ENCODE data around the gene SH2D3C.

DNA sequence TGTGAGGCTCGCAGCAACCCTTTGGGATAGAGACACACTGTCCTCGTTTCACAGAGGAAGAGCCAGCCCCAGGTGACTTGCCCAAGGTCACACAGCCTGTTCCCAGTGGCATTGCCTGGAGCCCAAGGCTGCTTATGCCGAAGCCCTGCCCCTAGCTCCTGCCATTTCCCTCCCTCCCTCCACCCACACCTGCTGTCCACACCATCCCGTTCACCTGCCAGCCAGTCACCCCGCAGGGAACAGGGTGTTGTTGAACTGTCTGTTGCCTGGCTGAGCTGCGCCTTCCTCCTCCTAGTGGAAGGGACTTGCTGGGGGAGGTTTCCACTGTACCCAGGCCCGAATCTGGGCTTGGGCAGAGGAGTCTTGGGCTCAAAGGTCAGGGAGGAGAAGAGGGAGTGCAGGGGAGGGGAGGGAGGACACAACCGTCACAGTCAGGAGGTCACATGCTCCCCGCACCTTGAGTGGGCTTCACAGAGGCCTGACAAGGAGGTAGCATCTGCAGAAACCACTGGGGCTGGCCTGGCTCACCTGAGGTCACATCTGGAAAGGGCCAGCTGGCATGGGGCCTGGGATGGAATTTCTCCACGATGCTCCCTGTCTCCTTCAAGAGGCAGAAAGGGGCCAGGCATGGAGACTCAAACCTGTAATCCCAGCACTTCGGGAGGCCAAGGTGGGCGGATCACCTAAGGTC, 56.3 kb downstream of the SH2D3C start:
- TF ChIP-seq, protein P1, sequence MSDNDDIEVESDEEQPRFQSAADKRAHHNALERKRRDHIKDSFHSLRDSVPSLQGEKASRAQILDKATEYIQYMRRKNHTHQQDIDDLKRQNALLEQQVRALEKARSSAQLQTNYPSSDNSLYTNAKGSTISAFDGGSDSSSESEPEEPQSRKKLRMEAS (IDR thresholded peaks at IDR 0.05), result no peak
- TF ChIP-seq POLR2A (IDR thresholded peaks at IDR 0.05; ENCODE audit: low read length) (no peak), HDAC2 (IDR thresholded peaks at IDR 0.05) (no peak), NR3C1 (IDR thresholded peaks at IDR 0.05) (no peak), CHD2 (IDR thresholded peaks at IDR 0.05; ENCODE audit: low read length, partially characterized antibody) (no peak), EP300 (IDR thresholded peaks at IDR 0.05) (no peak), KDM1A (IDR thresholded peaks at IDR 0.05; ENCODE audit: low read depth) (no peak), JUN (IDR thresholded peaks at IDR 0.05) (no peak), RCOR1 (IDR thresholded peaks at IDR 0.05; ENCODE audit: low read depth, low read length) (no peak), CHD4 (IDR thresholded peaks at IDR 0.05; ENCODE audit: borderline replicate concordance) (no peak), MAFK (IDR thresholded peaks at IDR 0.05; ENCODE audit: partially characterized antibody) (no peak)
- TF ChIP-seq, protein P2, sequence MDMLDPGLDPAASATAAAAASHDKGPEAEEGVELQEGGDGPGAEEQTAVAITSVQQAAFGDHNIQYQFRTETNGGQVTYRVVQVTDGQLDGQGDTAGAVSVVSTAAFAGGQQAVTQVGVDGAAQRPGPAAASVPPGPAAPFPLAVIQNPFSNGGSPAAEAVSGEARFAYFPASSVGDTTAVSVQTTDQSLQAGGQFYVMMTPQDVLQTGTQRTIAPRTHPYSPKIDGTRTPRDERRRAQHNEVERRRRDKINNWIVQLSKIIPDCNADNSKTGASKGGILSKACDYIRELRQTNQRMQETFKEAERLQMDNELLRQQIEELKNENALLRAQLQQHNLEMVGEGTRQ (IDR thresholded peaks at IDR 0.05), result no peak
- TF ChIP-seq, protein P3, sequence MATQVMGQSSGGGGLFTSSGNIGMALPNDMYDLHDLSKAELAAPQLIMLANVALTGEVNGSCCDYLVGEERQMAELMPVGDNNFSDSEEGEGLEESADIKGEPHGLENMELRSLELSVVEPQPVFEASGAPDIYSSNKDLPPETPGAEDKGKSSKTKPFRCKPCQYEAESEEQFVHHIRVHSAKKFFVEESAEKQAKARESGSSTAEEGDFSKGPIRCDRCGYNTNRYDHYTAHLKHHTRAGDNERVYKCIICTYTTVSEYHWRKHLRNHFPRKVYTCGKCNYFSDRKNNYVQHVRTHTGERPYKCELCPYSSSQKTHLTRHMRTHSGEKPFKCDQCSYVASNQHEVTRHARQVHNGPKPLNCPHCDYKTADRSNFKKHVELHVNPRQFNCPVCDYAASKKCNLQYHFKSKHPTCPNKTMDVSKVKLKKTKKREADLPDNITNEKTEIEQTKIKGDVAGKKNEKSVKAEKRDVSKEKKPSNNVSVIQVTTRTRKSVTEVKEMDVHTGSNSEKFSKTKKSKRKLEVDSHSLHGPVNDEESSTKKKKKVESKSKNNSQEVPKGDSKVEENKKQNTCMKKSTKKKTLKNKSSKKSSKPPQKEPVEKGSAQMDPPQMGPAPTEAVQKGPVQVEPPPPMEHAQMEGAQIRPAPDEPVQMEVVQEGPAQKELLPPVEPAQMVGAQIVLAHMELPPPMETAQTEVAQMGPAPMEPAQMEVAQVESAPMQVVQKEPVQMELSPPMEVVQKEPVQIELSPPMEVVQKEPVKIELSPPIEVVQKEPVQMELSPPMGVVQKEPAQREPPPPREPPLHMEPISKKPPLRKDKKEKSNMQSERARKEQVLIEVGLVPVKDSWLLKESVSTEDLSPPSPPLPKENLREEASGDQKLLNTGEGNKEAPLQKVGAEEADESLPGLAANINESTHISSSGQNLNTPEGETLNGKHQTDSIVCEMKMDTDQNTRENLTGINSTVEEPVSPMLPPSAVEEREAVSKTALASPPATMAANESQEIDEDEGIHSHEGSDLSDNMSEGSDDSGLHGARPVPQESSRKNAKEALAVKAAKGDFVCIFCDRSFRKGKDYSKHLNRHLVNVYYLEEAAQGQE (IDR thresholded peaks at IDR 0.05), result no peak
- TF ChIP-seq, protein P4, sequence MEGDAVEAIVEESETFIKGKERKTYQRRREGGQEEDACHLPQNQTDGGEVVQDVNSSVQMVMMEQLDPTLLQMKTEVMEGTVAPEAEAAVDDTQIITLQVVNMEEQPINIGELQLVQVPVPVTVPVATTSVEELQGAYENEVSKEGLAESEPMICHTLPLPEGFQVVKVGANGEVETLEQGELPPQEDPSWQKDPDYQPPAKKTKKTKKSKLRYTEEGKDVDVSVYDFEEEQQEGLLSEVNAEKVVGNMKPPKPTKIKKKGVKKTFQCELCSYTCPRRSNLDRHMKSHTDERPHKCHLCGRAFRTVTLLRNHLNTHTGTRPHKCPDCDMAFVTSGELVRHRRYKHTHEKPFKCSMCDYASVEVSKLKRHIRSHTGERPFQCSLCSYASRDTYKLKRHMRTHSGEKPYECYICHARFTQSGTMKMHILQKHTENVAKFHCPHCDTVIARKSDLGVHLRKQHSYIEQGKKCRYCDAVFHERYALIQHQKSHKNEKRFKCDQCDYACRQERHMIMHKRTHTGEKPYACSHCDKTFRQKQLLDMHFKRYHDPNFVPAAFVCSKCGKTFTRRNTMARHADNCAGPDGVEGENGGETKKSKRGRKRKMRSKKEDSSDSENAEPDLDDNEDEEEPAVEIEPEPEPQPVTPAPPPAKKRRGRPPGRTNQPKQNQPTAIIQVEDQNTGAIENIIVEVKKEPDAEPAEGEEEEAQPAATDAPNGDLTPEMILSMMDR (IDR thresholded peaks at IDR 0.05), result no peak

All from A549 (cell line).